Measurements from ENCODE around the gene RNF6. TPM values are rescaled to one million over a fixed set of nuclear protein-coding genes. Genes with fewer than 3 reads are reported as not detected.

The RNF6 gene
- polyA plus RNA-seq, 1 of the 3 experiments (the other 2 are of a cell fraction), result 13.8 TPM

GRCh38 chr13:26222520-26223046 lies 469 bp upstream of the RNF6 start:
- CTCF ChIA-PET, result interaction anchor here (1.0 kb wide), 1 partner anchor 124 kb away, joined by 3 read pairs; no protein-coding TSS in a partner anchor
- POLR2A ChIA-PET, result interaction anchor here (0.8 to 1.4 kb wide), 4 partner anchors 15 to 1048 kb away, joined by 3 to 4 read pairs (median 4); partner anchors contain the start of gene RASL11A
- Histone ChIP-seq H3K4me3 (ENCODE audit: low read depth in 2 of 2, low read length in 1 of 2) (peak overlapping the region; percentile 82 to 88), H3K4me1 (ENCODE audit: control insufficient read depth in 1 of 2, insufficient read depth in 2 of 2, low read depth in 1 of 2, low read length in 1 of 2) (peaks cover 0 to 10% of the 10 kb centered on the region in 2 experiments; a peak in 3 of 4 replicates), H3K36me3 (replicated peaks in 1 of 2; ENCODE audit: control insufficient read depth in 1 of 2, insufficient read depth in 2 of 2, low read length in 1 of 2) (peaks cover 28 to 31% of the 10 kb centered on the region in 2 experiments), H3F3A (replicated peaks; ENCODE audit: insufficient read depth) (peaks cover 10% of the 10 kb centered on the region), H3K9ac (peak overlapping the region; percentile 99), H3K9me3 (no peaks in the 10 kb centered on the region), H3K27ac (ENCODE audit: low read depth in 2 of 2, low read length in 1 of 2) (peak overlapping the region; percentile 95 to 98), H3K27me3 (ENCODE audit: insufficient read depth) (no peaks in the 10 kb centered on the region), H3K79me2 (ENCODE audit: insufficient read depth) (peaks cover 25% of the 10 kb centered on the region), H3K4me2 (peak overlapping the region; percentile 77), H3K9me2 (no peaks in the 10 kb centered on the region), H2AFZ (ENCODE audit: low read depth) (peak overlapping the region; percentile 94), H4K20me1 (ENCODE audit: insufficient read depth) (no peaks in the 10 kb centered on the region)
- TF ChIP-seq USF2 (IDR thresholded peaks at IDR 0.05; ENCODE audit: borderline replicate concordance, low read depth, low read length) (no peak), ELF1 (IDR thresholded peaks at IDR 0.05) (peak; percentile 78)
- no peak for DNase-seq
- 30% methylated on average over 16 of the region's 16 CpGs for WGBS (ENCODE audit: low lambda C conversion rate)

DNA sequence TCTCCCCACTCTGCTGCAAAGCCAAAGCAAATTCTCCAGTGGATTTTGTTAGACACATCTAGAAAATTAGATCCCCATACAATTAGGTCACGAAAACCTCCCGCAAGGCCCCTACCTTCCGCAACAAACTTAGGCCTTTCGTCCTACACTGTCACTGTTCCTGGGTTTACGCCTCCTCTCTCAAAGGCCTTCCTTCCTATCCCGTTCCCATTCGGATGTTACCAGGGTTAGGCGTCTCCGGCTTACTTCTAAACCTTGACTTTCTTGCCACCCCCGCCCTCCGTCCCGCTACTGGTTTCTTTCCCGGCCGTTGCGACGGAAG lies 754 bp downstream of the RNF6 start:
- H3K27ac ChIP-seq (ENCODE audit: low read depth in 2 of 2, low read length in 1 of 2), result peak overlapping the region; percentile 95 to 98
- DNase-seq, result no peak
- peak overlapping the region; percentile 77 for H3K4me2 ChIP-seq
- peaks cover 40 to 44% of the 10 kb centered on the region in 2 experiments for H3K36me3 ChIP-seq (replicated peaks in 1 of 2; ENCODE audit: control insufficient read depth in 1 of 2, insufficient read depth in 2 of 2, low read length in 1 of 2)
- peak overlapping the region; percentile 99 for H3K9ac ChIP-seq
- H3K4me1 ChIP-seq (ENCODE audit: control insufficient read depth in 1 of 2, insufficient read depth in 2 of 2, low read depth in 1 of 2, low read length in 1 of 2), result peaks cover 0 to 10% of the 10 kb centered on the region in 2 experiments; a peak in 3 of 4 replicates
- H3K4me3 ChIP-seq (ENCODE audit: low read depth in 2 of 2, low read length in 1 of 2), result peak overlapping the region; percentile 82 to 88
- TF ChIP-seq CHD2 (IDR thresholded peaks at IDR 0.05; ENCODE audit: low read length, partially characterized antibody) (no peak), EZH2phosphoT487 (IDR thresholded peaks at IDR 0.05; ENCODE audit: borderline replicate concordance, low read depth) (no peak), JUND (IDR thresholded peaks at IDR 0.05) (no peak), ZBTB33 (IDR thresholded peaks at IDR 0.05; ENCODE audit: borderline replicate concordance, low read depth) (no peak), CTCF (IDR thresholded peaks at IDR 0.05) (no peak), YY1 (IDR thresholded peaks at IDR 0.05; ENCODE audit: low read depth) (no peak), MXI1 (IDR thresholded peaks at IDR 0.05; ENCODE audit: low read depth, low read length) (no peak), RFX5 (IDR thresholded peaks at IDR 0.05; ENCODE audit: low read length) (no peak), TAF1 (IDR thresholded peaks at IDR 0.05; ENCODE audit: borderline replicate concordance, low read depth, low read length) (no peak), FOXJ3 (CRISPR knock-in tag; IDR thresholded peaks at IDR 0.05) (no peak), IRF3 (IDR thresholded peaks at IDR 0.05; ENCODE audit: low read depth, low read length) (no peak), USF2 (IDR thresholded peaks at IDR 0.05; ENCODE audit: borderline replicate concordance, low read depth, low read length) (no peak), MEF2A (IDR thresholded peaks at IDR 0.05; ENCODE audit: borderline replicate concordance, low read depth) (no peak), RCOR1 (IDR thresholded peaks at IDR 0.05; ENCODE audit: low read length) (no peak), GABPA (IDR thresholded peaks at IDR 0.05; ENCODE audit: low read depth) (no peak), RXRA (IDR thresholded peaks at IDR 0.05; ENCODE audit: borderline replicate concordance, low read depth) (no peak), POLR2AphosphoS5 (IDR thresholded peaks at IDR 0.05; ENCODE audit: low read depth, low read length) (no peak), ELF1 (IDR thresholded peaks at IDR 0.05) (no peak), TCF12 (IDR thresholded peaks at IDR 0.05) (no peak), FOXM1 (IDR thresholded peaks at IDR 0.05; ENCODE audit: low read depth) (no peak)
- CTCF ChIA-PET, result interaction anchor here (1.3 to 2.3 kb wide), 3 partner anchors 37 to 477 kb away, joined by 5 to 7 read pairs (median 5); no protein-coding TSS in a partner anchor
- H3K9me3 ChIP-seq, result no peaks in the 10 kb centered on the region
- no peaks in the 10 kb centered on the region for H3K27me3 ChIP-seq (ENCODE audit: insufficient read depth)
- peaks cover 10% of the 10 kb centered on the region for H3F3A ChIP-seq (replicated peaks; ENCODE audit: insufficient read depth)
- H2AFZ ChIP-seq (ENCODE audit: low read depth), result peak overlapping the region; percentile 94
- no peaks in the 10 kb centered on the region for H4K20me1 ChIP-seq (ENCODE audit: insufficient read depth)
- peaks cover 25% of the 10 kb centered on the region for H3K79me2 ChIP-seq (ENCODE audit: insufficient read depth)
- POLR2A ChIA-PET, result interaction anchor here (0.9 to 1.4 kb wide), 2 partner anchors 37 to 1049 kb away, joined by 4 read pairs; partner anchors contain the start of gene RASL11A
- H3K9me2 ChIP-seq, result no peaks in the 10 kb centered on the region
- WGBS (ENCODE audit: low lambda C conversion rate), result 1% methylated on average over 16 of the region's 16 CpGs
